Stimulated activated memory B cell treated with anti-CD40 and anti-IgM and Interleukin-4, amounts not matched to agents 10 μg/mL and 1 μg/mL and 100 μg/mL, for 72 hours (primary cell): ENCODE measurements around the gene DIS3L2.
"Not testable (repeated sequence)": the region's sequence is repeated elsewhere in the genome, so short reads cannot be mapped to it uniquely, and the experiment has no call there.

Experiments
- ATAC-seq: fragments of 150-1000 bp; cut with Tn5 transposase; 2 replicates; pipeline ENCODE4 v1.10.0; 2021
- H3K27ac Mint-ChIP-seq: one replicate; pipeline ENCODE4 v1.8.0; 2022; ENCODE audit warnings: mild to moderate bottlenecking, mixed read lengths
- H3K27me3 Mint-ChIP-seq: one replicate; pipeline ENCODE4 v1.8.0; 2022; ENCODE audit warnings: mixed read lengths
- H3K36me3 Mint-ChIP-seq: one replicate; pipeline ENCODE4 v1.8.0; 2022; ENCODE audit warnings: mixed read lengths
- H3K4me1 Mint-ChIP-seq: one replicate; pipeline ENCODE4 v1.8.0; 2022; ENCODE audit warnings: mixed read lengths
- H3K4me3 Mint-ChIP-seq: one replicate; pipeline ENCODE4 v1.8.0; 2022; ENCODE audit warnings: mild to moderate bottlenecking, moderate library complexity, mixed read lengths
- H3K9me3 Mint-ChIP-seq: one replicate; pipeline ENCODE4 v1.8.0; 2022; ENCODE audit warnings: mixed read lengths

The DIS3L2 gene

DNA sequence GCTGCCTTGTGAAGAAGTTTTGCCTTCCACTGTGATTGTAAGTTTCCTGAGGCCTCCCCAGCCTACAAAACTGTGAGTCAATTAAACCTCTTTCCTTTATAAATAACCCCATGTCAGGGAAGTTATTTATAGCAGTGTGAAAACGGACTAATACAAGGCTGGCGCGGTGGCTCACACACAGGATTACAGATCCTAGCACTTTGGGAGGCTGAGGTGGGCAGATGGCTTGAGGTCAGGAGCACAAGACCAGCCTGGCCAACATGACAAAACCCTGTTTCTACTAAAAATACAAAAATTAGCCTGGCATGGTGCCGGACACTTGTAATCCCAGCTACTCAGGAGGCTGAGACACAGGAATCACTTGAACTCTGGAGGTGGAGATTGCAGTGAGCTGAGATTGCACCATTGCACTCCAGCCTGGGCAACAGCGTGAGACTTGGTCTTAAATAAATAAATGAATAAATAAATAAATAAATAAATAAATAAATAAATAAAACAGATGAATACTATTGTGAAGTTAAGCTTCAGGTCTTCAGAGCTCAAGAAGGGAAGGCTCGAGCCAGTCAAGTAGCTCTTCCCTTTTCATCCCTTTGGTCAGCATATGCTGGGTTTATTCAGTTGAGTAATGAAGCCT is 154.3 kb downstream of the DIS3L2 start:
- H3K4me3 Mint-ChIP-seq, H3K4me1 Mint-ChIP-seq, H3K9me3 Mint-ChIP-seq, H3K27ac Mint-ChIP-seq, H3K27me3 Mint-ChIP-seq, ATAC-seq: not testable (repeated sequence)
- H3K36me3 Mint-ChIP-seq: peaks cover 34% of the 10 kb centered on the region

DNA sequence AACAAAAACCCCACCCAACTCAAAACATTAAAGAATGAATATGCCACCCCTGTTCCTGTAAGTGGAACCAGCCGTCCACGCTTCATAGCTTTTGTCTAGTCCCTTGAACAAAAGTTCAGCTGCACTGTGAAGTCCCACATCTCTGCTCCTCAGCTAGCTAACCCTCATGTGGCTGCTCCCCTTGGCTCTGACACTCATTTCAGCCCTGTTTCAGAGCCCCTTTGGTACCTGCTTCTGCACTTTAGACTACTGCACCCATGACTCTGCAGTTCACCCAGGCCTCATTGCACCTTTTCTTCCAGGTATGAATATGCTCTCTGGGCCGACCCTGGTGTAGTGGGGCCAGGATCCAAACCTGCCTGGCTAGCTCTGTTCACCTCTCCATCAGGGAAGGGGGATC is 155.3 kb downstream of the DIS3L2 start:
- Mint-ChIP-seq H3K4me3 (no peak overlapping the region), H3K27ac (no peak overlapping the region), H3K36me3 (peaks cover 40% of the 10 kb centered on the region), H3K4me1 (no peaks in the 10 kb centered on the region), H3K9me3 (peaks cover 4% of the 10 kb centered on the region), H3K27me3 (no peaks in the 10 kb centered on the region)
- ATAC-seq: no peak

DNA sequence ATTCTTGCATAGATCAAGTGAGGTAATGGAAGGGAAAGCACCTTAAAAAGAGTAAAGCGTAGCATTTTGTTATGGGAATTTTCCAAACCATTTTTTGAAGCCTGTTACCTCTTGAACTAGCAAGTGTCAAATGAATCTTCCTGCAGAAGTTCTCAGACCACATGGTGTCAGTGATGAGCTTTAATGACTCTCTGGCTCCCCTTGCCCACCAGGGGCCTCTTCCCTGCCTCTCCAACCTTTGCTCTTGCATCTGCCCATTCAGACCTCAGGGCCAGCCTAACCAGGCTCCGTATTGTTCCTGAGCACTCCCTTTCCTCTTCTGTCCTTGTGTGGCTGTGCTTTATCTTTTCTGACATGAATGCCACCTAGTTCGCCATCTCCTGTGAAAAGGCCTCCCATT is 155.9 kb downstream of the DIS3L2 start:
- H3K27me3 Mint-ChIP-seq: no peaks in the 10 kb centered on the region
- no peaks in the 10 kb centered on the region for H3K4me1 Mint-ChIP-seq

DNA sequence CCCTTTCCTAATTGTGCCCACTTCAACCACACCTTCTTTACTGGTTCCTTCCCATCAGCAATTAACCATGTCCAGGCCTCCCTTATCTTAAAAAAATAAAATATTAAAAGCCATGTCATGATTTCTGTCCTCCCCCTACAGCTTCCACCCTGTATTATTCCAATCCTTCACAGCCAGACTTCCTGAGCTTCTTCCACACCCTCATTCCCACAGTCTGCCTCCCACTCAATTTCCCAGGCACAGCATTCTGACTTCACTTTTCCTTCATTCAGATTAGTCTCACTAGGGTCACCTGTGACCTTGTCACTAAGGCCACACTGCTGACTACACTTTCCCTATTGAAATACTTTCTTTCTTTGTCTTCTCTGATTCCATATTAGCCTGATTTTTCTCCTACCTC is 159.4 kb downstream of the DIS3L2 start:
- Mint-ChIP-seq H3K4me3 (no peak overlapping the region), H3K36me3 (peaks cover 36% of the 10 kb centered on the region), H3K27me3 (no peaks in the 10 kb centered on the region), H3K4me1 (no peaks in the 10 kb centered on the region), H3K27ac (no peak overlapping the region), H3K9me3 (no peaks in the 10 kb centered on the region)
- no peak for ATAC-seq

More for the DNA sequence above, 155.9 kb downstream of the DIS3L2 start:
- peaks cover 4% of the 10 kb centered on the region for H3K9me3 Mint-ChIP-seq
- no peak overlapping the region for H3K4me3 Mint-ChIP-seq
- peaks cover 40% of the 10 kb centered on the region for H3K36me3 Mint-ChIP-seq
- no peak overlapping the region for H3K27ac Mint-ChIP-seq
- ATAC-seq: no peak

DNA sequence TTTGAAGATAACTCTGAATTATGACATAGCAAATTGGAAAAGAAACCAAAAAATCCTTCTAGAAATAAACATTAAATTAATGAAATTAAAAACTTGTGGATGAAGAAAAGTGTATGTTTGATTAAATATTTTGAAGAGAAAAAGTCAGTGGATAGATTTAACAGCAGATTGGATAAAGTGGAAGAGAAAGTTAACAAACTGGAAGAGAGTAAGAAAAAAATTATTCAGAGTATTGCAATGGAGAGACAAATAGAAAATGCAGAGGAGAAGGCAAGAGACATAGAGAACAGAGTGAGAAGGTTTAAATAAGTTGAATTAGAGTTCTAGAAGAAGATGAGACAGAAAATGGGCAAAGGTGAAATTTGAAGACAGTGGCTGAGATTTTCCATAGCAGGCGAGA is 162.8 kb downstream of the DIS3L2 start:
- no peaks in the 10 kb centered on the region for H3K27me3 Mint-ChIP-seq
- no peak overlapping the region for H3K27ac Mint-ChIP-seq
- H3K4me1 Mint-ChIP-seq: no peaks in the 10 kb centered on the region
- H3K9me3 Mint-ChIP-seq: no peaks in the 10 kb centered on the region
- no peak overlapping the region for H3K4me3 Mint-ChIP-seq
- peaks cover 37% of the 10 kb centered on the region for H3K36me3 Mint-ChIP-seq
- ATAC-seq: no peak

DNA sequence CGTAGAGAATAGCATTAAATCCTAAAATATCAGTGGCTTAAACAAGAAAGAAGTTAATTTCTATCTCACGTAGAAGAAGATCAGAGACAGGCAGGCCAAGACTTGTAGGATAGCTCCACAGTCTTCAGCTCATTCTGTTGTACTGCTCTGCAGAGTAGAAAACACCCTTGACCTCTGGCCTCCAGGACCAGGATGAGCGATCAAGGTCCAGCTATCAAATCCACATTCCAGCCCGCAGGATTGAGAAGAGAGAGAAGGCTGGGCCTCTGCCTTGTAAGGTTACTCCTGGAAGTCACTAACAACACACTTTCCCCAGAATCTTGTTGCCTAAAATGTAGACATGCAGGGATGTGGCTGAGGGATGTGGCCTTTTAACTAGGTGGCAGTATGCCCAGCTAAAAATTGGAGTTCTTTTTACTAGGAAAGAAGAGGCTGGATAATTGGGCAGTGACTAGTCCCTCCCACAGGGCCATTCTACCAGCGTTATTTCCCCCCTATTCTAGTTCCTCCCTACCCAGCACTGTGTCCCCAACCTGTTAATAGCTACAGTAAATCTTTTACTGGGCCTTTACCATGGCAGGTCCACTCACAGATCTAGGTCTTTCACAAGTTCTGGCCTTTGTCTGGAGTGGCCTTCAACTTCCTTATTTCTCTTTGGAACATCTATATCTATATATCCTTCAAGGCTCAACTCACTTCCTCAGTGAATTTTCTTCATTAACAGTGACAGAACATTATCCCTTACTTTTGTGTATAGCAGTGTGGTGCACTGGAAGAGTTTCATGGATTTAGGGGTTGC is 165.0 kb downstream of the DIS3L2 start:
- H3K27me3 Mint-ChIP-seq: no peaks in the 10 kb centered on the region

DNA sequence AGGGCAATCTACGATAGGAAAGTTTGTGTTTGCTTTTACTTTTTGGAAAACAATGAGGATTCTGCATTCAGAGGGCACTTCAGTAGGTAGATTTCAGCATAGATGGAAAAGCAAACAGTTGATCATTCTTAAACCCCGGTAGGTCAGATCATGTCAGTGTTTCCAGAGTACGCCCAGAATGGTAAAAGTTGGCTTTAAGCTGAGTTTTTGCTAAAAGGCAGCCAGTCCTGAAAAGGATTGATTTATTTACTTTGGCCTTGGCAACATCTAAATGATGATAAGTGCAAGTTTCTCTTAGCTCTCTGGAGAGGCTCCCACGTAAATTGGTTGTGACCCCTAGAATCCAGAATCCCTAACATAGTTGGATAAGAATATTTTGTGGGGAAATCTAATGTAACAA is 168.0 kb downstream of the DIS3L2 start:
- ATAC-seq: no peak
- Mint-ChIP-seq H3K27ac (no peak overlapping the region), H3K9me3 (no peaks in the 10 kb centered on the region), H3K4me1 (no peaks in the 10 kb centered on the region), H3K27me3 (no peaks in the 10 kb centered on the region), H3K36me3 (peaks cover 30% of the 10 kb centered on the region), H3K4me3 (no peak overlapping the region)

More for the DNA sequence above, 165.0 kb downstream of the DIS3L2 start:
- peaks cover 31% of the 10 kb centered on the region for H3K36me3 Mint-ChIP-seq
- no peaks in the 10 kb centered on the region for H3K9me3 Mint-ChIP-seq
- no peak overlapping the region for H3K4me3 Mint-ChIP-seq
- no peaks in the 10 kb centered on the region for H3K4me1 Mint-ChIP-seq
- no peak for ATAC-seq
- no peak overlapping the region for H3K27ac Mint-ChIP-seq

DNA sequence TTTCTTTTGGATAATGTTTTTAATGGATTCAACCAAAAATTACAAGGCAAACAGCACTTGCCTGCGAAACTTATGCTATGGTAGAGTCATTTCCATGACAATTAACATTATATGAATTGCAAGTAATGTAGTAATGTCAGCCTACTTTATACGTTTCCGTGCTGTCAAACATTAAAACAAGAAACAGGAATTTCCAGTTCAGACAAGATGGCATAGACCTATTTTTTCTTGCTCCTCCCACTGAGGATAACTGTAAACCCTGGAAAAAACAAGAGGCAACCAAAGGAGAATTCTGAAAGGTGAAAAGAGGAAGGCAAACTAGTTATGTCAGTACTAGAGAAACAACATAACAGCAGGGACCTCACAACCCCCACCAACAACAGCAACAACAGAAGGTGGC is 170.7 kb downstream of the DIS3L2 start:
- peaks cover 34% of the 10 kb centered on the region for H3K36me3 Mint-ChIP-seq
- H3K27ac Mint-ChIP-seq: no peak overlapping the region
- no peaks in the 10 kb centered on the region for H3K27me3 Mint-ChIP-seq
- ATAC-seq: no peak
- no peaks in the 10 kb centered on the region for H3K9me3 Mint-ChIP-seq
- H3K4me1 Mint-ChIP-seq: no peaks in the 10 kb centered on the region
- H3K4me3 Mint-ChIP-seq: no peak overlapping the region

DNA sequence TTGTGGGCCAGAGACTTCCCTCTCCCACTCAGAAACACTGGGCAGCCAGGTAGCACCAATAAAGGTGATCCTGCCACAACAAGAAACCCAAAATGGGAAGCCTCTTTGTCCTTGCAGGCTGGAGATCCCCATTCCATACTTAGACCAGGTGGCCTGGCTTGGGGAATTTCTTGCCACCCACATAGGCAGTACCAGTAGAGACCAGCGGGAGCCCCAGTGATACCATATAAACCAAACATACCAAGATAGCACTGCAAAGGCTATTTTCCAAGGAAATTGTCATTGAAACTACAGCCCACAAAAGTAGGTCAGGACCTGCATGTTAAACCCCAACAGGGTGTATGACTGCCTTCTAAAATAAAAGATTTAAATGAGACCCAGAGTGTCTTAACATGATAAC is 171.6 kb downstream of the DIS3L2 start:
- Mint-ChIP-seq H3K4me1 (no peaks in the 10 kb centered on the region), H3K9me3 (no peaks in the 10 kb centered on the region), H3K4me3 (no peak overlapping the region), H3K27ac (no peak overlapping the region), H3K36me3 (peaks cover 28% of the 10 kb centered on the region), H3K27me3 (no peaks in the 10 kb centered on the region)
- no peak for ATAC-seq

DNA sequence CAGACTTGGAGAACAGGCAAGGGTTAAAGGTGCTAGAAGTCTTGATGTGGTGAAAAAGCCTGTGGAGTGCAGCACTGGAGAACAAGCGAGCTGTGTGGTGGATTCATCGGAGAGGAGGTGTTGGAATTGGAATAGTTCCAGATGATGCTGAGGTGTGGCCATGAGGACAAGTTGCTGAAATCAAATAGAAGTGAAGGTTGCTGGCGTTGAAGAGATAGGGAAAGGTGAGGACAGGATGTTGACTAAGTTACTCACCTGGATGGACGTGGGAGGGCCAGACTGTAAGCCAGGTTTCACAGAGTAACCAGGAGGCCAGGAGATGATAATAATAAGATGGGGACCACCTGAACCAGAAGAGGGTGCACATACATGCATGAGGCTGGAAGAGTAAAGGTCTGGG is 173.4 kb downstream of the DIS3L2 start:
- peaks cover 32% of the 10 kb centered on the region for H3K36me3 Mint-ChIP-seq
- H3K9me3 Mint-ChIP-seq: no peaks in the 10 kb centered on the region
- ATAC-seq: no peak
- peaks cover 12% of the 10 kb centered on the region for H3K4me1 Mint-ChIP-seq
- no peak overlapping the region for H3K4me3 Mint-ChIP-seq
- H3K27ac Mint-ChIP-seq: no peak overlapping the region
- no peaks in the 10 kb centered on the region for H3K27me3 Mint-ChIP-seq

DNA sequence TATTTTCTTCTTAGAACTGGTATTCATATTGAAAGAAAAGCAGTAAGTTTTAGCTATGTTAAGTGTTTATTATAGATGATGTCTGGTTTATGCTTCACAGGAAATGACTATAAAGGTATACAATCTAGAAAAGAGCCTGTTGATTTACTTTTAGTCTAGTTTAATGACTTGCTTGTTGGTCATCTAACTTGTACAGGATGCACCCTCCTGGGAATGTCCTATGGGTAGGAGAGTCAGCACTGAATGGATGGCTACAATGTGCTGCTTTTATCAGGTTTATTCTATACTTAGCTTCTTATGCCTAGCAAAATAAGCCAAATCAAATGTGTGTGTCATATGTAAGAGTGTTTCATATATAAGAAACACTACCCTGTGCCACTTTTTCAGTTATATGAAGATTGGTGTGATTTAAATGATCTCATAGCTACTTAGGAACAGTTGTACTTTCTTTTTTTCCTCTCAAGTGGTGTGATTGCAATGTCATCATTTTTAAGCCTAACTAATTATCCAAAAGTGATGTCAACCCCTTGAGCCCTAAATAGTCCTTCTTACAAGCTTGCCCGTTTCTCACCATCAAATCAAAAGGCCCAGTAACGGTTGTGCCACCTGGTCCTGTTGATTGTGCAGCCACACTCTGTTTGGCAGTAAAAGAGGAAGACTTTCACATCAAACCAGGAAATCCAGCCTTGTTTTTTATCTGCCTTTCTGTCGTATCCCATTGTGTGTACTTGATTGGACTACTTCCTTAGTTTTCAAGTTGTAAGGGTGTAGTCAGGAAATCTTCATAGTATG is 176.0 kb downstream of the DIS3L2 start:
- Mint-ChIP-seq H3K27me3 (no peaks in the 10 kb centered on the region), H3K4me1 (peaks cover 12% of the 10 kb centered on the region), H3K4me3 (no peak overlapping the region), H3K27ac (no peak overlapping the region), H3K9me3 (no peaks in the 10 kb centered on the region), H3K36me3 (peaks cover 21% of the 10 kb centered on the region)
- ATAC-seq: no peak

DNA sequence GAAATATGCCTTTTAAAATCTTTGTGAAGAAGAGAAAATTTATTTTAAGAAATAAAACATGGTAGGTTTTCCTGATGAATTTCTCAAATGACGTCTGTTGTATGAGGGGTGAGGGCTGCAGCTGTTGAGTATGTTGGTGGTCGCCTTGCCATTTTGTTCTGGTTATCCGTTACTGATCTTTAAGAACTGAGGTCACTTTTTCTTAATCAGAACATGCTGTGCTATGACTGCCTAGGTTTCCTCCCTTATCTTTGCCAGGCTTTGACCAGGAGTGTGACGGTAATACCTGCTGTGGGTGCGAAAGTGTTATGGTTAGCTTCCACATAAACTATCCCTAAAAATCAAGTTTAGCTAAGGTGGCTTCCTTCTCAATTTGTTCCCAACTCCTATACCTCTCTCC is 176.9 kb downstream of the DIS3L2 start:
- Mint-ChIP-seq H3K4me1 (peaks cover 12% of the 10 kb centered on the region), H3K27ac (no peak overlapping the region), H3K4me3 (no peak overlapping the region), H3K36me3 (peaks cover 21% of the 10 kb centered on the region), H3K27me3 (no peaks in the 10 kb centered on the region), H3K9me3 (no peaks in the 10 kb centered on the region)
- ATAC-seq: no peak

DNA sequence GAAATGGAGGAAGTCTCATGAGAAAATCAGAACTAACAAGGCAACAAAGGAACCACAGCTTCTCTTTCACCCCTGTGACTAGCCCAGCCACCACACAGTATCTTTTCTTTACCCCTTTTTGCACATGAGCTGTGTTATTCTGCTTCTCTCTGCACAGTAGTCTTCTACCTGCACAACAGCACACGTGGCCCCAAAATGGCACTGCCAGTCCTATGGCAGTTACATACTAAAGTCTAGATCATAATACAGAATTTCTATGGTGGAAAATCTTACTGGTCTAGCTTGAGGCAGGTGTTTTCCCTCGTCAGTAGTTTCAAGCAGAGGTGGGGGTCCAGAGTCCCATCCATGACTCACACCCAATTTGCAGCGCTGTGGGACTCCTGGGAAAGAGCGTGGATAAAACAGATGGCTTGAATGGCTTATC is 177.7 kb downstream of the DIS3L2 start:
- H3K4me3 Mint-ChIP-seq: no peak overlapping the region
- peaks cover 16% of the 10 kb centered on the region for H3K36me3 Mint-ChIP-seq
- ATAC-seq: no peak
- H3K9me3 Mint-ChIP-seq: no peaks in the 10 kb centered on the region
- no peak overlapping the region for H3K27ac Mint-ChIP-seq
- H3K4me1 Mint-ChIP-seq: peaks cover 12% of the 10 kb centered on the region
- no peaks in the 10 kb centered on the region for H3K27me3 Mint-ChIP-seq

DNA sequence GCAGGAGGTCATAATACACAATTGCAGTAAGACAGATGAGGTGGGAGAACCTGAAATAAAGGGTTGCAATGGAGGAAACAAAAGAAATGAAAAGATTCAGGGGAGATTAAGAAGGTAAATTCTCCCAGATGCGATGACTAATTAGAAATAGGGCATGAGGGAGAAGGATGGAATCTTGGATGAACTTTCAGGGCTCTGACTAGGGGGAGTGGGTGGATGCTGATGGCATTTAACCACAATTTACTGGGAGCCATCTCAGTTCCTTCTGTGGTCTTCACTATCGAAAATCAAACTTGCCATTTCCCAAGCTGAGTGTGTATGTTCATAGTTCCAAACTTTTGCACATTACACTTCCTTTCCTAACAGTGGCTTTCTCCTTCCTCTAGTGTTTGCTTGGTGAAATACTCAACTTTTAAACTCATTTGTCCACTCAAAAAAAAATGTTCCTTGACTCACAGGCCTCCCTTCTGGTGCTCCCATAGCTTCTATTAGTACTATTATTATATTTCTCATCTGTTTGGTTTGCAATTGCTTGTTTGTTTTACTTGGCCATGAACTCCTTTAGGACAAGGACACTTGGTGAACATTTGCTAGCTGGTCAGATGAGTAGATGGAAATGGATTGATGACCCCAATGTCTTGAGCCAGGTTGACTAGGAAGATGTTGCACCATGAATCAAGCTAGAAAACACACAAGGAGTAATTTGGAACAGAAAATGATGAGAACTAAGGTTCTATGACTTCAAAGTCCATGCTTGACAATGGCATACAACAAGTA is 178.5 kb downstream of the DIS3L2 start:
- Mint-ChIP-seq H3K27me3 (no peaks in the 10 kb centered on the region), H3K36me3 (peaks cover 18% of the 10 kb centered on the region), H3K4me3 (no peak overlapping the region), H3K4me1 (peaks cover 12% of the 10 kb centered on the region), H3K27ac (no peak overlapping the region), H3K9me3 (no peaks in the 10 kb centered on the region)
- no peak for ATAC-seq

DNA sequence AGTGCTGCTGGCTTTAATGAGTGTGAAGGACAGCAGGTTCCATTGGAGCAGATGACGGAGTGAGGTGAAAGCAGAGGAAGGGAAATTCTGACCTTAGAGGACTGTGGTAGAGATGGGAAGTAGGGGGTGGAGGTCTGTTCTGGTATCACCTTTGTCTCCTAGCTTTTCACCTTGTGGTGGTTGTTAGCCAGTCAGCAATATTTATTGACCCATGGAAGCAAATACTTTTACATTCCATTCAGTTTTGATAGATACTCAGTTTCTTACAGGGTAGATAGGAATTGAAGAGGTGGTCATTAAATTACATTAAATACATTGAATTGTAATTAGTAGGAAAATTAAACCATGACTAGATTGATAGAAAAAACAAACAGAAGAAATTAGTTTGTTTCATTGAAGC is 180.1 kb downstream of the DIS3L2 start:
- ATAC-seq: no peak
- Mint-ChIP-seq H3K4me3 (no peak overlapping the region), H3K27ac (no peak overlapping the region), H3K27me3 (no peaks in the 10 kb centered on the region), H3K36me3 (peaks cover 22% of the 10 kb centered on the region), H3K4me1 (peaks cover 12% of the 10 kb centered on the region), H3K9me3 (no peaks in the 10 kb centered on the region)
